GM18870 (cell line): ENCODE results near the gene NEDD4.
"Not testable (repeated sequence)": the region's sequence is repeated elsewhere in the genome, so short reads cannot be mapped to it uniquely, and the experiment has no call there.

Source experiments
- ATAC-seq: cut with Tn5 transposase; IDR thresholded peaks from one replicate; pipeline ENCODE4 v1.9.1; 2021; ENCODE audit warnings: moderate library complexity; ENCODE audit not compliant: unreplicated experiment

NEDD4 gene

GRCh38 chr15:55959744-55960447 is 33.5 kb downstream of the NEDD4 start:
- ATAC-seq: no peak

DNA sequence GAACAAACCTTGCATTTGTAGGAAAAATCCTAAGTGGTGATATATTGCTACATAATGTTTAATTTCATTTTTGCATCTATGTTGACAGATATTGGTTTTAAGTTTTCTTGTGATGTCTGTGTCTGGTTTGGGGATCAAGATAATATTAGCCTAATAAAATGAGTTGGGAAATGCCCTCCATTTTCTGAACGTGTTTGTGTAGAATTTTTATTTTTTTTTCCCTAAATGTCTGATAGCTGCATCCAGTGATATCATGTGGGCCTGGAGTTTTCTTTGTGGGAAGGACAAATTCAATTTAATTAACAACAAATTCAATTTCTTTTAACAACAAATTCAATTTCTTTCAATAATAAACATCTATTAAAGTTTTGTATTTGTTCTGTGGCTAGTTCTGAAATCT is 35.1 kb downstream of the NEDD4 start:
- no peak for ATAC-seq

- no peak for ATAC-seq
Observed at GRCh38 chr15:55954862-55955605, 38.4 kb downstream of the NEDD4 start.

- ATAC-seq: not testable (repeated sequence)
Observed at GRCh38 chr15:55952501-55953274, 40.7 kb downstream of the NEDD4 start.

GRCh38 chr15:55944606-55945005 is 48.8 kb downstream of the NEDD4 start:
- ATAC-seq: not testable (repeated sequence)

DNA sequence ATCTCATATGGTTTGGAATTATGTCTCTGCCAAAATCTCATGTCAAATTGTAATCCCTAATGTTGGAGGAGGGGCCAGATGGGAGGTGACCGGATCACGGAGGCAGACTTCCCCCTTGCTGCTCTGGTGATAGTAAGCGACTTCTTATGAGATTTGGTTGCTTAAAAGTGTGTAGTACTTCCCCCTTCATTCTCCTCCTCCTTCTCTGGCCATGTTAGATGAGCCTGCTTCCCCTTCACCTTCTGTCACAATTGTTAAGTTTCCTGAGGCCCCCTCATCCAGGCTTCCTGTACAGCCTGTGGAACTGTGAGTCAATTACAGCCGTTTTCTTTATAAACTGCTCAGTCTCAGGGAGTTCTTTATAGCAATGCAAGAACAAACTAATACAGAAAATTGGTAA is 51.1 kb downstream of the NEDD4 start:
- ATAC-seq: no peak

- ATAC-seq: no peak
Observed at GRCh38 chr15:55937040-55937439, 56.4 kb downstream of the NEDD4 start.

DNA sequence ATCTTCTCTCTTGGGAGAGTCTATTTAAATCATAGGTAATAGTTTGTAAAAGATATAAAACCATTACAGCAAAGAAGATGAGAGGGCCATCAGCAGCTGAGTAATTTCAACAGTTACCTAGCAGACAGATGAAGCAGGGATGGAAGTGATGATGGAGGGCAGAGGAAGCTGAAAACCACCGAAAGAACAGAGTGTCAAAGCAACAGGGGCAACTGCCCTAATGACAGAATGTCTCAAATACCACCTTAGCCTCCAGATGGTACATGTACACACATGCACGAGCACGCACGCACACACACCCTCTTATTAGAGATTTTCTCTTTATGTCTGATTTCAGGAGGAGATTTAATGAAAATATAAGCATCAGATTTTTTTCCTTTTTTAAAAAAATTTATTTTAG is 64.5 kb downstream of the NEDD4 start:
- no peak for ATAC-seq

DNA sequence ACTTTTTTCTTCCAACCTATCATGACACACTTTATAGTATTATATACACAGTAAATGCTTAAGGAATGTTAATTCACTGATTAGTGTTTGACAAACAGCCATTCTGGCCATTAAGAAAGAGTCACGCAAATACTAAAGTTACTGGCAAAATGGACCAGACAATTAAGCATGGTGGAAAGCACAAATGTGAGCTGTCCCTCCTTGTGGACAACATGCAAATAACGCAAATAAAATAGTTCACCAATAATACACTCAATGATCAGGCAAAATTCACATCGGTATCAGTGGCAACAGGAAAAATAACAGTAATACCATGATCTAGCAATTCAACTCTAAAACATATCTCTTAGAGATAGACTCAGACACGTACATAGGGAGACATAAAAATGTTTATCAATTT is 71.7 kb downstream of the NEDD4 start:
- ATAC-seq: no peak

DNA sequence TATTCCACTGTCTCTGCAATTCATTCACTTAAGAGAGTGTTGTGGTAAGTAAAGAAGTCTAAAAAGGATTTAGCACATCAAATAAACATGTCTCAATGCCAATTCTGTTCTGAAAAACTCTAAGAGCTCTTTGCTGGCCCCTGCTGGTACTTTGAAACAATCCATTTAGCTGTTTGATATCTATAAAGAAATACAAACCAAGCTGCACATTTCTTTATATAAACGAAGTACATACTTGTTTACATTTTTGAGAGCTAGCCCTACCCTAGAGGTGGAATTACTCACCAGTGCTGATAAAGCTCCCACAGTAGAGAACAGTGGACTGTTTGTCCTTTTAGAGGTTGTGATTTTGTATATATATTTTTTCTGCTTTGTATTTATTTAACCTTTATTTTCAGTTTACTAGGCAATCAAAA is 75.5 kb downstream of the NEDD4 start:
- ATAC-seq: no peak

- no peak for ATAC-seq
Observed at GRCh38 chr15:55916666-55917409, 76.6 kb downstream of the NEDD4 start.

DNA sequence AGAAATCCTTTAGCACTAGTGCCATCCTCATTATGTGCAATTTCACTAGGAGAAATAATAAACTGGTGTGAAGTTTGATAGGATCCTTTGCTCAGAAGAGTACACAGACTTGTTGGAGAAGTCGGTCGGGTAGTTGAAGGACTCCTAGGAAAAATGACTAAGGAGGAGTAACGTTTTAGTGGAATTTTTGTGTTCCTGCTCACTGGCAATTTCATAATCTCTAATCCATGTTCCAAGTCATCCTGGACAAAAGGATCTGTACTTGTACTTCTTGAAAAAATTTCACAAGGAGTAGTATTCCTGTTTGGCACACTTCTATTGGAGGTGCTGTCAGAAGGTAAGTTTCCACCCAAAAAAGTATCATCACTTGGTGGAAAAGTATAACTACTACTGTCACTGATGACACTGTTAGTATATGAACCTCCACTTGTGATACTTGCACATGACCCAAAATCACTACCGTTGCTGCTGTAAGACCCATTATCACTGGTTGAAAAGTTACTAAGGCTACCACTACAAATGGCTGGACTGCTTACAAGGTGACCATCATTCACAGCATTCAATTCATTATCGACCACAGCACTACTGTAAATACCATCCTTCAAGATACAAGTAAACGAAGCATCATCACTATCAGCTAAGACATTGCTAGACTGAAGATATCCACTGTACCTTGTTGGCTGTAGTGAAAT is 77.4 kb downstream of the NEDD4 start:
- ATAC-seq: no peak

DNA sequence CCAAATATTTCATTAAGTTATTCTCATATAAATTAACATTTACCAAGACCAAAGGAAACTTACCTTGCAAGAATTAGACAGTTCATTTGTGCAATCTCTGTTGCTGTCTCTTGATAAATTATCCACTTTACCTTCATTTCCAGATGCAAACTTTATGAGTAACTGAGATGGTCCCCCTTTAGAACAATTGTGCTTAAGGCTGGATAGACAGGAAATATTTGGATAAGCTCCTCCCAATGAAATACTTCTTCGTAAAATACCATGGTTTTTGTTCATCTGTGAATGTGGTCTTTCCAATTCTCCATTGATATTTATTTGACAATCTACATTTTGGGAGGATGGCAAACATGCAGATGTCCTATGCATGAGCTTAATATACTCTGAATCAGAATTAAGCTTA is 78.2 kb downstream of the NEDD4 start:
- no peak for ATAC-seq

GRCh38 chr15:55914446-55914845 is 79.0 kb downstream of the NEDD4 start:
- ATAC-seq: no peak

GRCh38 chr15:55912982-55913381 is 80.4 kb downstream of the NEDD4 start:
- no peak for ATAC-seq

DNA sequence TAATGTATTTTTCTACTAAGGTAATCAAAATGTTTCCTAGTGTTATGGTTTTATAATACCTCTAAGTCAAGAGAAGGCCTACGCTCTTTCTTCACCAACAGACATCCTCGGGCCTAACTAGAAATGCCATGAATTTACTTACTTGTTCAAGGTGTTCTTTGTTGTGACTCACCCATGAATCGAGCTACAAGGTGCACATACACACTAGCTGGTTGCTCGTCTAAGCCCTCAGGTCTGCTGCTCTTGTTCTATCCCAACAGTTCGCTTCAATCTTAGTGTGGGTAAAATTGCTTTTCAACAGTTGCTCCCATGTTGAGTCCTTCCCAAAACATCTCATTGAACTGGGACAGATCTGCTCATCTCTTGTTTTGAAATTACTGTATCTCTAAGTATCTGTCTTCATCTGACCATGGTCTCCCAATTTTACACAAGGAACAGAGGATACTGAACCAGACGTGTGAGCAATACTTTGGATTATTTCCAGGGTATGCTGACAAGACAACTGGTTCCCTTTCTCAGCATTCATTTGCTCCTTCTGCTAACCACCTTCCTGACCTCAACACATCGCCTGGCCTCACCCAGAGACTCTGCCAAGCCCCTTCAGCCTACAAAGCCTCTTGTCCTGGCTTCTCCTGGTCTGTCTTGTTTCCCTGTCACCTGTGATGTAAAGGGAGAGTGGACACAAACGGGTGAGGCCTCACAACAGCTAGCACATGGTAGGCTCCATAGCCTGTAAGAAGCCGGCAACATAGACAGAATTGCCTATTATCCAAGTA is 84.2 kb downstream of the NEDD4 start:
- ATAC-seq: no peak

GRCh38 chr15:55907797-55908196 is 85.6 kb downstream of the NEDD4 start:
- no peak for ATAC-seq

GRCh38 chr15:55902981-55903380 is 90.4 kb downstream of the NEDD4 start:
- ATAC-seq: no peak

DNA sequence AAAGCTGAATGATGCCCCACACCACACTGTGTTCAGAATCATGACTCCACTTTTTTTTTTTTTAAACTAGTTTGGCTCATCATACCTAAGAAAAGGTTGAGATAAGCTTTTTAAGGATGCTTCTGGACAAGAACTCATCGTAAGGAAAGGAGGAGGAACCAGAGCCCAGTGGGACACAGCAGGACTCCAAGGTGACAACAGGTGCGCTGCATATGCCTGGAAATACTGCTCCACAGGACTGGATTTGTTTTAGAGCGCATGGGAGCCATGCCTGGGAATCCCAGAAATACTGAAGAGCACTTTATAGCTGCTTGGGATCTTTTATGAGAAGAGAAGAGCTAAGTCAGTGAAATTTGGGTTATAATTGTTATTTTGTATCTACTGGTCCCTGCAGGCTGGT is 93.4 kb downstream of the NEDD4 start:
- no peak for ATAC-seq

DNA sequence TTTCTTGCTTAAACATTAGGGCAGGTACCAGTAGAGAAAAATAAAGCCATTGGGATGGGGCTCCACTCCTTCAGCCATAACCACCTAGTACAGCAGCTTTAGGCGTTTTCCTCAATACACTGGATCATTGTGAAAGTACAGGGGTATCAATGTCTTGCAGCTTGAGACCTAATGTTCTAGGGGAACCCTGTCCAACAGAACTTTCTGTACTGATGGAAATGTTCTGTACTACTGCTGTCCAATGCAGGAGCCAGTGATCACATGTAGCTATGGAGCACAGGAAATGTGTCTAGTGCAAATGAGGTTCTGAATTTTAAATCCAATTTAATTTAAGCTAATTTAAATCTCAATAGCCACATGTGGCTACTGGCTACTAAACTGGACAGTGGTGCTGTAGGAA is 93.9 kb downstream of the NEDD4 start:
- no peak for ATAC-seq
